Parathyroid adenoma (tissue), 2 donors: ENCODE results near the gene RIPOR2.

Experiments used
- H2AFZ ChIP-seq: fragments of 300-600 bp; sonication (generic); one replicate; pipeline ENCODE4 v1.7.0; 2017; ENCODE audit warnings: antibody characterized with exemption, mild to moderate bottlenecking
- H3K27ac ChIP-seq: fragments of 300-600 bp; sonication (generic); one replicate; pipeline ENCODE4 v1.7.0; 2017
- H3K27me3 ChIP-seq: fragments of 300-600 bp; sonication (generic); one replicate; pipeline ENCODE4 v1.7.0; 2017; ENCODE audit warnings: low read length; ENCODE audit not compliant: control insufficient read depth, insufficient read depth
- H3K36me3 ChIP-seq: fragments of 300-600 bp; sonication (generic); one replicate; pipeline ENCODE4 v1.7.0; 2017; ENCODE audit warnings: low read length; ENCODE audit not compliant: control insufficient read depth, insufficient read depth
- H3K4me1 ChIP-seq: fragments of 300-600 bp; sonication (generic); one replicate; pipeline ENCODE4 v1.7.0; 2017; ENCODE audit warnings: control low read depth
- H3K4me2 ChIP-seq: fragments of 300-600 bp; sonication (generic); one replicate; pipeline ENCODE4 v1.7.0; 2017; ENCODE audit warnings: low read length
- H3K4me3 ChIP-seq: fragments of 300-600 bp; sonication (generic); one replicate; pipeline ENCODE4 v1.7.0; 2017; ENCODE audit warnings: low read depth, low read length
- H3K79me2 ChIP-seq: fragments of 300-600 bp; sonication (generic); one replicate; pipeline ENCODE4 v1.7.0; 2017; ENCODE audit warnings: control low read depth
- H3K9ac ChIP-seq: fragments of 300-600 bp; sonication (generic); one replicate; pipeline ENCODE4 v1.7.0; 2017; ENCODE audit warnings: mild to moderate bottlenecking
- H3K9me3 ChIP-seq: fragments of 300-600 bp; sonication (generic); one replicate; pipeline ENCODE4 v1.7.0; 2017; ENCODE audit warnings: low read length; ENCODE audit not compliant: control insufficient read depth
- TF ChIP-seq, protein P1 (sequence below): fragments of 300-600 bp; sonication (generic); IDR thresholded peaks from one replicate; pipeline ENCODE4 v1.7.0; 2017; ENCODE audit warnings: antibody characterized with exemption, mild to moderate bottlenecking
- donor health status: primary hyperparathyroidism.

The RIPOR2 gene

DNA sequence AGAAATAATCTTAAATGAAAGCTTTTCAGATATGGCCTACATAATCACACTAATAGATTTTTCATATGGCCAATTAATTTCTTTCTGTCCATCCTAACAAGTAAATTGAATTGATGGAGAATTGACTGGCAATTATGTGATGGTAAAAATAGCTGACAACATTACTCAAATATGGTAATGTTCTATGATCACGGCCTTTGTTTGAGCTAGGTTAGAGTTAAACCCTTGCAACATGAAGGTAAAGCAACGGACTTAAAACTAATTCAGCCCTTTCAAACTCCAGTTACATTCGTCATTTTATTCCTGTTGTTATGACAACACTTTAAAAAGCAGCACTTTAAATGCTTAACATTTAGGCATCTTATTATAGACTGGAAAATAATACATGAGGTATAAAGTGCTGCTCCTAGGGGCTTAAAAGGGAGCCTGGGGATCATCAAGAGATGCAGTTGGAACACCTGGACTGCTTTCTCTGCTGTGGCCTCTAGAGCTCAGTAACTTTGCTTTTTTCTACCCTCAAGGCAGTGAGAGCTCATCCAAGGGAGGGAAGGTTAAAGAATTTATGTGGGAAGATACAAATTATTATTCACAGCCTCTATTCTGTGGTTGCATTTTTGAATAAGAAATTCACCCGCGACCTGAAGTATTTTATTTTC, 46.9 kb downstream of the RIPOR2 start:
- no peaks in the 10 kb centered on the region for H3K36me3 ChIP-seq
- H3K27ac ChIP-seq: no peak overlapping the region
- no peaks in the 10 kb centered on the region for H3K4me1 ChIP-seq
- TF ChIP-seq, protein P1, sequence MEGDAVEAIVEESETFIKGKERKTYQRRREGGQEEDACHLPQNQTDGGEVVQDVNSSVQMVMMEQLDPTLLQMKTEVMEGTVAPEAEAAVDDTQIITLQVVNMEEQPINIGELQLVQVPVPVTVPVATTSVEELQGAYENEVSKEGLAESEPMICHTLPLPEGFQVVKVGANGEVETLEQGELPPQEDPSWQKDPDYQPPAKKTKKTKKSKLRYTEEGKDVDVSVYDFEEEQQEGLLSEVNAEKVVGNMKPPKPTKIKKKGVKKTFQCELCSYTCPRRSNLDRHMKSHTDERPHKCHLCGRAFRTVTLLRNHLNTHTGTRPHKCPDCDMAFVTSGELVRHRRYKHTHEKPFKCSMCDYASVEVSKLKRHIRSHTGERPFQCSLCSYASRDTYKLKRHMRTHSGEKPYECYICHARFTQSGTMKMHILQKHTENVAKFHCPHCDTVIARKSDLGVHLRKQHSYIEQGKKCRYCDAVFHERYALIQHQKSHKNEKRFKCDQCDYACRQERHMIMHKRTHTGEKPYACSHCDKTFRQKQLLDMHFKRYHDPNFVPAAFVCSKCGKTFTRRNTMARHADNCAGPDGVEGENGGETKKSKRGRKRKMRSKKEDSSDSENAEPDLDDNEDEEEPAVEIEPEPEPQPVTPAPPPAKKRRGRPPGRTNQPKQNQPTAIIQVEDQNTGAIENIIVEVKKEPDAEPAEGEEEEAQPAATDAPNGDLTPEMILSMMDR: no peak
- H3K4me2 ChIP-seq: no peak overlapping the region
- no peaks in the 10 kb centered on the region for H3K27me3 ChIP-seq
- no peaks in the 10 kb centered on the region for H3K79me2 ChIP-seq
- no peak overlapping the region for H3K9ac ChIP-seq
- H3K4me3 ChIP-seq: no peak overlapping the region
- no peaks in the 10 kb centered on the region for H3K9me3 ChIP-seq
- H2AFZ ChIP-seq: no peak overlapping the region

DNA sequence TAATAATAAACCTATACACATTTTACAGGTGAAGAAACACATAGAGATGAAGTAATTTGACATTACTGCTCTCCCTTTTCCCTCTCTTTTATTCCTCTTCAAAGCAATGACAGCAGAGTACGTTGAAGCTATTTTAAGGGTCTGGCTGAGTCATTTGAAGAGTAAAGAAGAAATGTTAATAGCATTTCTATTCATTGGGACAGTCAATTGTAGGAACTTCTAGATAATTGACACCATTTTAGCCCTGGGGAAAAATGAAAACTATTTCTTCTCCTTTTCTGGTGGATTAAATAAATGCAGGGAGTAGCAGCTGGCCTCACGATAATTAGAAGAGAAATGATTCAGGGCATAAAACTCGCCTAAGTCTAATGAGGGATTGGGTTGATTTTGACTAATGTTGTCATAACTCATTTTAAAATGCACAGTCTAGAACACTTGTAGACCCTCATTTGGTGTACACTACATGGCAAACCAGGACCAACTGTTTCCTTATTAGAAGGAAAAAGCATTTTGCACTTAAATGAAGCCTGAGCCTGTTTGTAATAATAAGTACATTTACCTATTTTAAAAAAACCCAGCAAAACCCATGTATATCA, 48.1 kb downstream of the RIPOR2 start:
- H3K9me3 ChIP-seq: no peaks in the 10 kb centered on the region
- TF ChIP-seq, protein P1: no peak
- no peaks in the 10 kb centered on the region for H3K27me3 ChIP-seq
- no peak overlapping the region for H3K27ac ChIP-seq
- H2AFZ ChIP-seq: no peak overlapping the region
- no peak overlapping the region for H3K4me2 ChIP-seq
- no peak overlapping the region for H3K4me3 ChIP-seq
- no peak overlapping the region for H3K9ac ChIP-seq
- no peaks in the 10 kb centered on the region for H3K4me1 ChIP-seq
- no peaks in the 10 kb centered on the region for H3K36me3 ChIP-seq
- H3K79me2 ChIP-seq: no peaks in the 10 kb centered on the region

DNA sequence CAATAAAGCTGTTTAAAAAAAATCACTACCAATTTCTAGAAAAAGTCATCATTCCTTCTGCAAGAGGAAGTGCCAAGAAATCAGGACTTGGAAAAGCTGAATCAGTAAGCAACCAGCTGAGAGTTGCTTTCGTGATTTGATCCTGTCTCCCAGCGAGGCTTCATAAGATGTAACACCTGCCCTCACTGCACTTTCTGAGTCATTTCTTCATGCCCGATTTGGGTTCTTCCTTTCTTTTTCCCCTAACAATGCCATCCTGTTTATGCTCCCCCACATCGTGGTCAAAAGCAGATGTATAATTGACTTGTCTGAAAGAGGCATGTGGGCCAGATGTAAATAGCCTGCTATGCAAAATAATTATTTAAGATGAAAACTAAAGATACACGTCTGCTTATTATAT, 52.1 kb downstream of the RIPOR2 start:
- Histone ChIP-seq H3K27ac (no peak overlapping the region), H2AFZ (no peak overlapping the region), H3K36me3 (no peaks in the 10 kb centered on the region), H3K27me3 (no peaks in the 10 kb centered on the region), H3K79me2 (no peaks in the 10 kb centered on the region), H3K9me3 (no peaks in the 10 kb centered on the region), H3K9ac (no peak overlapping the region), H3K4me1 (no peaks in the 10 kb centered on the region), H3K4me3 (no peak overlapping the region), H3K4me2 (no peak overlapping the region)
- TF ChIP-seq, protein P1: no peak

DNA sequence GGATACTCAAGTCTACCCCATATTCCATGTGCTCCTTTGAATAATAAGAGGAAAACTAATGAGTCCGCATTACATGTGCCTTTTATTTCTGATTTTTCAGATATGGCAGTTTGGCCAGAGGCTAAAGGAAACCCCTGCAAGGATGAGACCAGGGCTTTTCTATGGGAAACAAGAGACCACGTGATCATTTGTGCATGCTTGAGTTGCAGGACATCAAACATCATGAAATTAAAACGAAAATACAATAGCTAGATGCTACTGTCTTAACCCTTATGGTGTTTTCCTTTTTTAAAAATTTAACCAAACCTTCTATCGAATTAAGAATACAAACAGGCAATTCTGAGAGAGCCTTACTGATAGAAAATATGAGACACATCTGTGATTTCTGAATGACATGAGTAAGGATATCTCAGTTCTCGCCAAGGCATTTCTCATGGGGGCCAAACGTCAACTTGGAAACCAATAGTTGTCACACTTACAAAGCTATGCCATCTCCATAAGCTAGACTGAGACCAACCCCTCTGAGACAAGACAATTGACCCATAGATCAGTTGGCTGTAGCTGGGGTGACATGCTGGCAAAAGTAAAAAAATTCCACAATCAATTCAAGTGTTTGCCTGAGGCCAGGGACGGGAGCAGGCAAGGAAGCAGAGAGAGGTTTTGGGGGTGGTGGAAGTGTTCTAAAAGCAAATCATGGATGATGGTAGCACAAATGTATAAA, 52.8 kb downstream of the RIPOR2 start:
- Histone ChIP-seq H2AFZ (no peak overlapping the region), H3K36me3 (no peaks in the 10 kb centered on the region), H3K9me3 (no peaks in the 10 kb centered on the region), H3K4me1 (no peaks in the 10 kb centered on the region), H3K4me3 (no peak overlapping the region), H3K27ac (no peak overlapping the region), H3K79me2 (no peaks in the 10 kb centered on the region), H3K4me2 (no peak overlapping the region), H3K27me3 (no peaks in the 10 kb centered on the region), H3K9ac (no peak overlapping the region)
- TF ChIP-seq, protein P1: no peak
